Stimulated activated CD4-positive, alpha-beta T cell treated with anti-CD3 and anti-CD28 coated beads, TNF-alpha, amount 100 ng/mL, for 24 hours (primary cell): Measurements from ENCODE around the gene CD1D.
"Not testable (repeated sequence)": the region's sequence is repeated elsewhere in the genome, so short reads cannot be mapped to it uniquely, and the experiment has no call there.

ENCODE experiments used
- DNase-seq, 3 experiments: peaks; one replicate each; pipeline ENCODE4 v3.0.0-alpha.2; 2020; ENCODE audit warnings: low read depth in 3 of 3

The CD1D gene

GRCh38 chr1:158180741-158181576, at the start of gene CD1D:
CD1D (plus strand) TSS chr1:158180895; CDS start chr1:158181102, 207 bp downstream.
- no peak for DNase-seq

- no peak for DNase-seq
These were observed 49.5 kb upstream of the CD1D start for GRCh38 chr1:158131217-158131616.

DNA sequence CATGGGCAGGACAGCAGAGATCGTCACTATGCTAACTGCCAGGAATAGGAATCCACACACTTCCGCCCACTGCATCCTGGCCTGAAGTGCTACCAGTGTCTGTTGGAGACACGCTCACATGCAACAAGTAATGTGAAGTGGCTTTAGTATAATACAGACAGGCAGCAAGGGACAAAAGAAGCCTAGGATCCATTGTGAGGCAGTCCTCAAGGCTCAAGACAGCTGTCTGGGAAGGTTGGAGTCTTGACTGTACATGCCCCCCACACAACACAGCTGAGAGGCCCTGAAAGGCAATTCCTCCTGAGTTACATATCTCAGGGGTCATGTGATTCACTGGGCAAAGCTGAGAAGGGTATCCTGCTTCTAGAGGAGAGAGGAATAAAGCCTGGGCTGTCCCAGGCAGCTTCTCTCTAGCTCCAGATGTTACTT, 39.9 kb upstream of the CD1D start:
- DNase-seq: no peak

DNA sequence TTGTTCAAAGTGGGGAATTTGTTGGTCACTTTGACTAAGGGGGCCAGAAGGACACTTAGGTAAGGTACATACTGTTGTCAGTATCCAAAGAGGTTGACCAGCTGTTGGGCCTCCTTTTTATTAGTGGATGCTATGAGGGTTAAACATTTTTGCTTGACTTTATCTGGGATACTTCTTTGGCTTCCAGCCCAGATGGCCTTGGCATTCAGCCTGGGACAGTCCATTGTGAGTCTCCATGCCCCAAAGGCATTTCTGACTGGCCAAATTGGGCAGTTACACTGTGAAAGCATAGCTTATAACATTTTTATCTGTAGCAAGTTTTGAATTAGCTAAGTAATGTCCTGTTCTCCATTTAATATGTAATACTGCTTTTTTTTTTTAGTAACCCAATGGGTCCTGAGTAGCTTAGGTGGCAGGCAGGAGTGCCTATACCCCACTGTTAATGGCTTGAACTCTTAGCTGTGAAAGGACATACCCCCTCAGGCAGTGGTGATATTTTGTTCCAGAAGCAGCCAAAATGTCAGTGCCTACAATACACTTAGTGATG, 35.4 kb upstream of the CD1D start:
- no peak for DNase-seq

DNA sequence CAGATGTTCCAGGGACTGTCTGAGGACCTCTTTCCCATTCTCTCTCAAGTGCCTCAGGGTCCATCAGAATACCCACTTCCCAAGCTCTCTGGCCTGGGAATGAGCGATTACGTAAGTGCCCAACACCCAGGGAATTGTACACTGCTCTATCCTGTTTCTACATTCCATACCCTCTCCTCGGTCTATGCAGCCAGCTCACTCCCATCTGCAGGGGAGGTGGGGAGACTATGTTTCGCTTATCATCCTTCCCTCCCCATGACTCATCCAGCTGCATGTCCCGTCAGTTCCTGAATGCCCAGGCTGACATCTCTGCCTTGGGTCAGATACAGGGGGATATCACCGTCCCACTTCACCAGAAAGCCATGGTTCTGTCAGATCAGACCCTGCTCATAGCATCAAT, 34.5 kb upstream of the CD1D start:
- no peak for DNase-seq

DNA sequence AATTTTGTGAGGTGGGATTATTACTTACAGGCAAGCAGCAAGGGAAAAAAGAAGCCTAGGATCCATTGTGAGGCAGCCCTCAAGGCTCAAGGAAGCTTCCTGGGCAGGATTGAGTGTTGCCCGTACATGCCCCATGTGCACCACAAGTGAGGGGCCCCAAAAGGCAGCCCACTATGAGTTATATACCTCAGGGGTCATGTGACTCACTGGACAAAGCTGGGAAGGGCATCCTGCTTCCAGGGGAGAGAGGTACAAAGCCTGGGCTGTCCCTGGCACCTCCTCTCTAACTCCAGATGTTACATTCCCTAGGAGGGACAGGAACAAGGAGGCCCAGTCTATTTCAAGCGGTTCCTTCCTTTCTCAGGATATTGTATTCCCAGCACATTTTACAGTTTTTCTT, 34.0 kb upstream of the CD1D start:
- no peak for DNase-seq

DNA sequence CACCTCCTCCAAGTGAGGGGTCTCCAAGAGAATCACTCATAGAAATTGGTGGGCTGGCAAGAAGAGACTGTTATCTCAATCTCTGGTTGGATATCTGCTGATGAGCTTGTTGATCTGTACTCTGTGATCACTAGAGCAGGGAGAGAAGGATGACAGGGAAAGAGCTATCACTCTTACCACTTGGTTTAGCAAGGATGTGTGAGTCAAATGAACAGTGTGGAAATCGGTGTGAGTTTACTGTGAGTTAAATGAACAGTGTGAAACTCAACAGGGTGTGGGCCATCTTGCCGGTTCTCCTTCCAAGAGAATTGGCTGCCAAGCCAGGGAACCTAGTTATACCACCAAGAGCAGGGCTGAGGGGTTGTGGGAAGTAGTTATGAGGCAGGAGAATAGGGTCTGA, 33.3 kb upstream of the CD1D start:
- no peak for DNase-seq

DNA sequence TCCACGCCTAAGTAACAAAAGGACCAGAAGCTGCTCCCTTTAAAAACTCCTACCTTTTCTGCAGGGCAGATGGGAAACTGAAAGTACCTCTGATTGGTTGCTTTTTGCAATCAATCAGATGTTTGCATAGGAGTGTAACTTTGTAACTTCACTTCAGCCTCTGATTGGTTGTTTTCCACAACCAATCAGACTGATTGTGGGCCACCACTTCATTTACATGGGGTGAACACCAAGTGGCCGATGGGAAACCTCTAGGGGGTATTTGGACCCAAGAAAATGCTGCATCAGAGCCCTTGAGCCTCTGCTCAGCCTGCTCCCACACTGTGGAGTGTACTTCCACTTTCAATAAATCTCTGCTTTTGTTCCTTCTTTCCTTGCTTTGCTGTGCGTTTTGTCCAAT, 32.8 kb upstream of the CD1D start:
- DNase-seq: no peak

GRCh38 chr1:158148468-158148867, 32.2 kb upstream of the CD1D start:
- DNase-seq: no peak

GRCh38 chr1:158149175-158149574, 31.5 kb upstream of the CD1D start:
- DNase-seq: no peak

DNA sequence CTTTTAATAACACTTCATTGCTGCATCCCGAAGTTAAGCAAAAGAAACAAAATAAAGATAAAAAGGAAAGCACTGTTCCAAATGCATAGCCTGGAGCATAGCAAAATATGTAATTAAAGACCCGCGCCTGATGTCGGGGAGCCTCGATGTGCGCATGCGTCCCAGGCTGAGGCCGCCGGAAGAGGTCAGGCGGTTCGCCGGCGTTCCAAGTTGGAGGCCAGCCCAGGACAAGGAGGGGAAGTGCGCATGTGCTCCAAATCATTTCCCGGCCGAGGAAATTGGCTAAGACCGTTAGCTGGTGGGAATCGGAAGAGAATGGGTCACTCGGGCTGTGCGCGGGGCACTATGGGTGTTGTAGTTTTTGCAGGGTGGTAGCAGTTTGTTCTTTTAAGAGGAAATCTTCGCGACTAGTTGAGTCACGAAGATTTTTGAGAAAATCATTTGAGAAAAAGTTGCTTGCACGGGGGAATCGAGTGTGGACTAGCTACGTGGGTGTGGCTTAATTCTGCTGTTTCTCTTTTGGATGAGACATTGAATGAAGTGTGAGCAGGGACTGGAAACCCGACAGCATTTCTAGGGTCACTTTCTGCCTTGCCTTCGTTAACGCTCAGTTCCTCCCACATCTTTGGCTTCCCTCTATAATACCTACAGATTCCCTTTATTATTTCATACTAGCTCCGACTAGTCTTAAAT, 31.0 kb upstream of the CD1D start:
- peak; percentile 54 to 80 (median 56) for DNase-seq

DNA sequence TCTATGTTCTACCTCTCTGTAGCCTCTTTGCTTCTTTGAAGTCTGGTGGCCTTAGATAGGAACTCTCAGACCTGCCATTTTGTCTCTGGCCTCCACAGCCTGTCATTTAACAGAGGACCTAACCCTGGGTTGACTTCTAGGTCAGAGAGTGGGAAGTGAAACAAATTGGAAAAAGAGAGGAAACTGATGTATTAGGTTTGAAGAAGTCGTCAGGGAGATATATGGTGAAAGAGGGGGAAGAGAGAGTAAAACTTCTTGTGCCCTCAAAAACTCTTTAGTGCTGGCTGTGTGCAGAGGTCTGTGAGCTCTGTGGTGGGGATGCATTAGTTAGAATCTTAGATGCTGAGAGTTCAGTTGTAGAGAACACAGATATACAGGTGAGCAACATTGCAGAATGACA, 30.2 kb upstream of the CD1D start:
- DNase-seq: no peak

DNA sequence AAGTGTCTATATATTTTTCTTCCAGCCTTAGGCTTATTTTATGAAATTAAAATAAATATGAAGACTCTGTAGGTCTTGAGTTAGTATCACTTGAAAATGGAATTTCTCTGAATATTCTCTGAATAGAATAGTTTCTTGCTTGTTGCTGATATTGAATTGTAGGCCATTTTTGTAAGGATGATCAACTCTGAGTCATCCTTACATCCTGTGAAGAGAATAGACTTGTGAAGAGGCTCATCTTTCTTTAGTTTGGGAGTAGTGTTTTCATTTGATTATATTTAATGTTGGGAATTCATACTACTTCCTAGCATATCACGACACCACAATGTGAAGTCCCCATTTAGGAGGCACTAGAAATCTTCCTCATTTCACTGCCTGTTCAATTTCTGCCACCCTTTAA, 27.5 kb upstream of the CD1D start:
- no peak for DNase-seq

GRCh38 chr1:158153746-158154444, 26.8 kb upstream of the CD1D start:
- no peak for DNase-seq

GRCh38 chr1:158154501-158154900, 26.2 kb upstream of the CD1D start:
- no peak for DNase-seq

- DNase-seq: no peak
These were observed 25.0 kb upstream of the CD1D start for GRCh38 chr1:158155673-158156072.

GRCh38 chr1:158159597-158159996, 21.1 kb upstream of the CD1D start:
- DNase-seq: no peak

DNA sequence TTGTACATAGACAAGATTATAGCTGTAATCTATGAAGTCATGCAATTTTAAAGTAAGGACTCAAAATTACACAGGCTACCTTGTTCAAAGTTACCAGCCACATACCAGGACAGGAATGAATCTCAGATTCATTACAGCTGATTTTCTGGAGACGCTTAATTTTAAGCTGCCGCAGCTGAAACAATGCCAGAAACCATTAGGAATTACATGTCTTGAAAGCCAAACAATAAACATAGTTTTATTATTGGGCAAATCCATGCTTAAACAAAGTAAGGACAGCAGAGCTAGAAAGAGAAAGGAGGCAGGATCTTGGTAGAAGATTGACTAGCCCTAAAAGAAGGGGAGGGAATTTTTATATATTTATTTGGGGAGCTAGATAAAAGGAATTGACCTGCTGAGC, 19.2 kb upstream of the CD1D start:
- no peak for DNase-seq

- DNase-seq: no peak
These were observed 17.4 kb upstream of the CD1D start for GRCh38 chr1:158163000-158163947.

DNA sequence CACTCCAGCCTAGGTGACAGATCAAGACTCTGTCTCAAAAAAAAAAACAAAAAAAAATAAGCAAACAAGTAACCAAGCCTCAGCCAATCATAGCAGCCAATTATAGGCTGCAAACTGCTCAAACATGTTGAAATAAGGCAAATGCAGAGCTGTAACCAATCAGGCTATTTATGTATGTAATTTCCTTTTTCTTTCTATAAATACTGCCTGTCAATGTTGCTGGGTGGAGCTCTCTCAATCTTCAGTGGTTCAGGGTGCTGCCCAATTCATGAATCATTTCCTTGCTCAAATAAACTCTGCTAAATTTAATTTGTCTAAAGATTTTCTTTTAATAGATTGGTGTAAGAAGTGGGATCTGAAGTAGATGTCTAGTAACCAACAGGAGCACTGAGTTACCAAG, 11.6 kb upstream of the CD1D start:
- no peak for DNase-seq

GRCh38 chr1:158175915-158176314, 4.8 kb upstream of the CD1D start:
- not testable (repeated sequence) for DNase-seq
